HG03103 (cell line): ENCODE data around the gene M6PR.
"Not testable (repeated sequence)": the region's sequence is repeated elsewhere in the genome, so short reads cannot be mapped to it uniquely, and the experiment has no call there.

Source experiments
- ATAC-seq: cut with Tn5 transposase; IDR thresholded peaks from one replicate; pipeline ENCODE4 v1.9.1; 2021; ENCODE audit warnings: low read depth; ENCODE audit not compliant: unreplicated experiment

Gene M6PR

GRCh38 chr12:8951744-8952143 lies 2.3 kb upstream of the M6PR start:
- ATAC-seq: no peak

DNA sequence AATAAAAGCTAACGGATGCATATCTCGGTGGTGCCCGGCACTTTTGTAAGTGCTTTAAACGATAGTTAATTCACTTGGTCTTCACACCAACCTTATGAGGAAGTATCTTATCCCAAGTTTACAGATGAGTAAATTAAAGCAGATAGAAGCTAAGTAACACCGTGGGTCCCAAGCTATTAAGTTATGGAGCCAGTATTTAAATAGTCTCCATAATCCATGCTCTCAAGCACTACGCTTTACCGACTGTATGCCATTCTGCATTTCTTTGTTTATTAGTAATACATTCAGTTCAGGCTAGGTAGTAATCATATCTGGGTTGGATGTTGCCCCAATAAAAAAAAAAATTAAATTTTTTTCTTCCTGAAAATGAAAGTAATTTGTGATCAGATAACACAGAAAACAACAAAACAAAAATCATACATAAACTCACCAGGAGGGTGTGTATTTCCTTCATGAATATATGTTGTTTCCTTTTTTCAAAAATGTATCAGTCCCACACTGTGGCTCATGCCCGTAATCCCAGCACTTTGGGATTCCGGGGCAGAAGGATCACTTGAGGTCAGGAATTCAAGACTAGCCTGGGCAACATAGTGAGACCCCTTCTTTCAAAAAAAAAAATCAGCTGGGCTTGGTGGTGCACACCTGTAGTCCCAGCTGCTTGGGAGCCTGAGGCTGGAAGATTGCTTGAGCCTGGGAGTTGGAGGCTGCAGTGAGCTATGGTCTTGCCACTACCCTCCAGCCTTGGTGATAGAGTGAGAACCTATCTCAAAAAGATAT lies 1.4 kb upstream of the M6PR start:
- no peak for ATAC-seq

DNA sequence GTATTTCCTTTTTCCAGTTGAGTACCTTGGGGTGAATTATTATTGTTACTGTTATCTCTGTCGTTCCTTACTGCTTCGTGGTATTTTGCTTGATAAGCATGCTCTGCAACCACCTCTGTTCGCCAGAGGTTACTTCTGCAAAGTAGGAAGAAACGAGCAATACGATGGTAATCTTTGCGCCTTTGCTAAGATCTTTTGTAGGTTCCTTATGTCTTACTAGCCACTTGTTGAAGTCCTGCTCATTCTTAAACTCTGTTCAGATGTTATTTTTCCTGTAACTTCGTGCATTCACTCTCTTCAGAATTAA lies 729 bp upstream of the M6PR start:
- ATAC-seq: peak; percentile 6

DNA sequence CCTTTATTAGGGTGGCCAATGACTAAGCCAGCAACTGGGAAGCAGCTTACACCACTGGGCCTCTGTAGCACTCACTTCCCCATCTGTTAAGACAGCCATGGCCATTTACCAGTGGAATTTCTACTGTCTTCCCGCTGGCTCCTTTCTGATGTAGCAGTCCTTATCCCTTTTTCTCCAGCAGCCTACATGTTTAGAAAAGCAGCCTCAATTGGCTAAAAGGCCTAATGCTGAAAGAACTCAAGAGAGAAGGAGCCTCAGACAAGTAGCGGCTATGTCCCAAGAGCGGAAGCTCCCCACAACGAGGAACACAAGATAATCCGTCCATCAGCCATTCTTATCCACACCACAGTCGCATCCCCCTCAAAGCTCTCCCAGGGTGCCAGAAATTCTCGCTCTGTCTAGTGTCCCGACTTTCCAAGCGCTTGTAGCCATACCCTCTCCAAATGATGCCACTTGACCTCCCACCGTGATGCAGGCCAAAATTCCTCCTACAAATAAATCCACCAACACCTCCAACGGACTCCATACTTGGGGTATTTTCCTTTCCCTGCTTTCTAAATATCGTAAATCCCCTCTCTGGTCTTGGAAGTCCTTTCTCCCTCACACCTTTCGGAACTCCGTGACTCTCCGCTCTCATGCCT lies 624 bp downstream of the M6PR start:
- no peak for ATAC-seq

- ATAC-seq: no peak
These were observed 1.7 kb downstream of the M6PR start for GRCh38 chr12:8947737-8948136.

DNA sequence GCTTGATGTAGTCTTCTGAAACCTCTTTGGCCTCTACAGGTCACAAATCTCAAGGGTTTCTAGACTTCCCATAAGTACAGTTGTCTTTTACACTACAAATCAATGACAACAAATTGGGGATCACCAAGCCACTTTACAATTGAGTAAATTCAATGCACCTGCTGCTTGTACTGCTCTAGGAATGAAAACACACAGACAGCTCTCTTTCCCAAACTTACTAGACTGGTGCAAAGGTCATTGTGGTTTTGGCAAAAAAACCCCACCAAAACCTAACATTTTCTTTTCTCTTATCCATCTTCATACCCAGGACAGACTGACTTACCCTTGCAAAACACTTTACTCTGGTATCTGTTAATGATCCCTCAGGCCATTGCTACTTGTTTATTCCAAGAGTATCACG lies 2.7 kb downstream of the M6PR start:
- ATAC-seq: no peak

GRCh38 chr12:8943565-8944186 lies 5.8 kb downstream of the M6PR start:
- no peak for ATAC-seq

GRCh38 chr12:8941691-8942478 lies 7.6 kb downstream of the M6PR start:
- ATAC-seq: no peak

GRCh38 chr12:8937842-8938442 lies 11.5 kb downstream of the M6PR start:
- ATAC-seq: not testable (repeated sequence)

DNA sequence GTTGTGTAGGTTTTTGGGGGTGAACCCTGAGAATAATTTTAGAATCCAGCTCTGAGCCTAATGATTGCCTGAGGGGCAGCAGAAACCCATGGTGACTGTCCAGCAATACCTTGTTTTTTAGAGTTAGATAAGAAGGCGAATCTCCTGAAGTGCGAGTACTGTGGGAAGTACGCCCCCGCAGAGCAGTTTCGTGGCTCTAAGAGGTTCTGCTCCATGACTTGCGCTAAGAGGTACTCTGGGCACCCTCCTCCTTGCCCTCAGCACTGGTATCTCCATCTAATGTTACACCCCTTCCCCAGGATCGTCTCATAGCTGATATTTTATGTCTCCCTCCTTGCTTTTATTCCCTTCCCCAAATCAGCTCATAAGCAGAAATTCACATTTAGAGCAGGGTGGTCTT lies 12.7 kb downstream of the M6PR start:
- ATAC-seq: no peak

GRCh38 chr12:8934080-8934479 lies 15.4 kb downstream of the M6PR start:
- ATAC-seq: not testable (repeated sequence)

GRCh38 chr12:8932464-8932863 lies 17.0 kb downstream of the M6PR start:
- ATAC-seq: not testable (repeated sequence)

- ATAC-seq: not testable (repeated sequence)
These were observed 18.7 kb downstream of the M6PR start for GRCh38 chr12:8930655-8931323.

- no peak for ATAC-seq
These were observed 26.9 kb downstream of the M6PR start for GRCh38 chr12:8922544-8922943.

DNA sequence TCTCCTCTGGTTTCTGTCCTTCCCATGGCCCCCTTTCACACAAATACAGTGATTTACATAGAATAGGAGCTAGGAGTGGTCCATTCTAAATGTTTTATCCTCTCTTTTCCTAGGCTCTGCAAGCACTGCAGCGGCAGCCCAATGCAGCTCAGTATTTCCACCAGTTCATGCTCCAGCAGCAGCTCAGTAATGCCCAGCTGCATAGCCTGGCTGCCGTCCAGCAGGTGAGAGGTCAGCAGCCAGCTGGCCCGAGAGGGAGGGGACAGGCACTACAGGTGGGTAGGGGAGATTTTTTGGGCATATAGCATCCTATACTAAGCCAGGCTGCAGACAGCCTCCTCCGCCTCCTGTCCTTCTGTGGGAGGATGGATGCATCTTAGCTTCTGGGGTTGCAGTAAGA lies 29.8 kb downstream of the M6PR start:
- not testable (repeated sequence) for ATAC-seq

DNA sequence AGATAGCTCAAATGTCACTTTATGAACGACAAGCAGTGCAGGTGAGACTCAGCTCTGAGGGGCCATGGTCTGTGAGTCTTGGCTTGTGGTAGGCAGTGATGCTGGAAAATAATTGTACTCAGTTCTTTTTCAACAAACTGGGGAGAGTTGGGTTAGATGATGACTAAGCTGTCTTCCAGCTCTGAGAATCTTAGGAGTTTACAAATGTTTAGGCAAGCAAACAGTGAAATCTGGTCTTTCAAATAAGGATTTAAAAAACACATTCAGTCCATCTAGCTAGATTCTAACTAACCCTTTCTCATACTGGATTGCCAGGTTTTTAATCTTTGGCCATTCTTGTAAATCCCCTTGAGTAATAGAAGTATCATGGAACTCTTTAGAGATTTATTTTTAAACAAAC lies 31.7 kb downstream of the M6PR start:
- no peak for ATAC-seq

- no peak for ATAC-seq
These were observed 32.4 kb downstream of the M6PR start for GRCh38 chr12:8917031-8917430.

- no peak for ATAC-seq
These were observed 33.3 kb downstream of the M6PR start for GRCh38 chr12:8916154-8916553.

- ATAC-seq: peak; percentile 58
These were observed 34.5 kb downstream of the M6PR start for GRCh38 chr12:8914716-8915526.
